ENCODE data around the gene RIMS4. TPM values are rescaled to one million over a fixed set of nuclear protein-coding genes. Genes with fewer than 3 reads are reported as not detected.
"Not testable (repeated sequence)": the region's sequence is repeated elsewhere in the genome, so short reads cannot be mapped to it uniquely, and the experiment has no call there.

The RIMS4 gene
- polyA plus RNA-seq, 1 experiment = not detected

- CTCF ChIA-PET = interaction anchor here (0.6 to 1.6 kb wide), 4 partner anchors 8 to 308 kb away, joined by 3 to 5 read pairs (median 3); no protein-coding TSS in a partner anchor
- H3K27me3 ChIP-seq (ENCODE audit: control insufficient read depth, insufficient read depth, low read length) = peaks cover 8% of the 10 kb centered on the region
Measured at GRCh38 chr20:44768256-44768655, 42.1 kb downstream of the RIMS4 start.

DNA sequence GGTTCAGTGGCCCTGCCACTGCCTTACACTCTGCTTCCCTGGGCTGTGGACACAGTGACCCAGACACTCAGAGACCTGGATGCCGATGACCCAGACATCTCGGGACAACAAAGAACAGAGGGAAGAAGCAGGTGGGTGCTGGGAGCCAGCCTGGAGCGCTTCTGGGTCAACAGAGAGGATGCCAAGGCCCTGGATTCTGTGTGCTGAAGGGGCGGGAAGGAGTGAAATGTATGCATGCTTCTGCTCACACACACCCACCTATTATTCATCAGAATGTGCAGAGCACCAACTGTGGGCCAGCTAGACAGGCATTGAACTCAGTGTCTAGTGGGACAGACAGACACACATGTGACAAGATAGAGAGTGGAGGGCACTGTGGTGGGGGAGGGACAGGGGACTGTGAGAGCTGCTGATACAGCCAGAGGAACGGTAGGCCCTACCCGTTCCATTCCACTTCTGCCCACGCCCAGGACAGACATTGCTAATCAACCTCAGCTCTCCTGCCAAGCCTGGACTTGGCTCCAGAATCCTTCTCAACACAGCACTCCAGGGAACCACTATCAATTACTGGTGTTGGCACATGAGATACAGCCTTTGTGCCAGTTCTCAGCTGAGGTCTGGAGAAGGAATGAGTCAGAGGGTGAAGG is 44.5 kb downstream of the RIMS4 start:
- ChIA-PET CTCF (interaction anchor here (0.8 to 1.5 kb wide), 2 partner anchors 19 to 22 kb away, joined by 3 to 6 read pairs; partner anchors contain the start of gene KCNK15), POLR2A (no interaction called here)
- Histone ChIP-seq H3K4me3 (ENCODE audit: low read depth, low read length) (no peak overlapping the region), H3K36me3 (ENCODE audit: control insufficient read depth, insufficient read depth, low read length) (no peaks in the 10 kb centered on the region), H3K27me3 (ENCODE audit: control insufficient read depth, insufficient read depth, low read length) (peaks cover 10% of the 10 kb centered on the region)
- no peak for DNase-seq (ENCODE audit: low read depth)
- TF ChIP-seq, protein P1, sequence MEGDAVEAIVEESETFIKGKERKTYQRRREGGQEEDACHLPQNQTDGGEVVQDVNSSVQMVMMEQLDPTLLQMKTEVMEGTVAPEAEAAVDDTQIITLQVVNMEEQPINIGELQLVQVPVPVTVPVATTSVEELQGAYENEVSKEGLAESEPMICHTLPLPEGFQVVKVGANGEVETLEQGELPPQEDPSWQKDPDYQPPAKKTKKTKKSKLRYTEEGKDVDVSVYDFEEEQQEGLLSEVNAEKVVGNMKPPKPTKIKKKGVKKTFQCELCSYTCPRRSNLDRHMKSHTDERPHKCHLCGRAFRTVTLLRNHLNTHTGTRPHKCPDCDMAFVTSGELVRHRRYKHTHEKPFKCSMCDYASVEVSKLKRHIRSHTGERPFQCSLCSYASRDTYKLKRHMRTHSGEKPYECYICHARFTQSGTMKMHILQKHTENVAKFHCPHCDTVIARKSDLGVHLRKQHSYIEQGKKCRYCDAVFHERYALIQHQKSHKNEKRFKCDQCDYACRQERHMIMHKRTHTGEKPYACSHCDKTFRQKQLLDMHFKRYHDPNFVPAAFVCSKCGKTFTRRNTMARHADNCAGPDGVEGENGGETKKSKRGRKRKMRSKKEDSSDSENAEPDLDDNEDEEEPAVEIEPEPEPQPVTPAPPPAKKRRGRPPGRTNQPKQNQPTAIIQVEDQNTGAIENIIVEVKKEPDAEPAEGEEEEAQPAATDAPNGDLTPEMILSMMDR (IDR thresholded peaks at IDR 0.05; ENCODE audit: insufficient read depth, low read depth, low read length) = no peak

More at GRCh38 chr20:44768256-44768655, 42.1 kb downstream of the RIMS4 start:
- no peak overlapping the region for H3K4me3 ChIP-seq (ENCODE audit: low read depth, low read length)
- no peak for DNase-seq (ENCODE audit: low read depth)
- no peaks in the 10 kb centered on the region for H3K36me3 ChIP-seq (ENCODE audit: control insufficient read depth, insufficient read depth, low read length)
- POLR2A ChIA-PET = no interaction called here
- TF ChIP-seq, protein P1 (IDR thresholded peaks at IDR 0.05; ENCODE audit: insufficient read depth, low read depth, low read length) = no peak

GRCh38 chr20:44765091-44765490 is 45.3 kb downstream of the RIMS4 start:
- no peaks in the 10 kb centered on the region for H3K36me3 ChIP-seq (ENCODE audit: control insufficient read depth, insufficient read depth, low read length)
- H3K27me3 ChIP-seq (ENCODE audit: control insufficient read depth, insufficient read depth, low read length) = peaks cover 11% of the 10 kb centered on the region
- ChIA-PET POLR2A (no interaction called here), CTCF (interaction anchor here (0.8 to 1.5 kb wide), 2 partner anchors 19 to 23 kb away, joined by 3 to 6 read pairs; partner anchors contain the start of gene KCNK15)
- TF ChIP-seq, protein P1 (IDR thresholded peaks at IDR 0.05; ENCODE audit: insufficient read depth, low read depth, low read length) = no peak
- no peak overlapping the region for H3K4me3 ChIP-seq (ENCODE audit: low read depth, low read length)
- no peak for DNase-seq (ENCODE audit: low read depth)

DNA sequence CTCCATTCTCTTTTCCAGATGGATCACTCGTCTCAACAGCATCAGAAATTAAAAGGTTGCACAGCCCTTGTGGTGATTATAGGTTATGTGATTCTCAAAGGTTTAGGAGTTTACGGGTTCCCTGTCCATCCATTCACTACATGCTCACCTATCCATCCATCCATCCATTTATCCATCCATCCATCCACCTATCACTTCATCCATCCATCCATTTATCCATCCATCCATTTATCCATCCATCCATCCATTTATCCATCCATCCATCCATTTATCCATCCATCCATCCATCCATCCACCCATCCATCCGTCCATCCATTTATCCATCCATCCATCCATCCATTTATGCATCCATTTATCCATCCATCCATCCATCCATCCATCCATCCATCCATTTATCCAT is 46.5 kb downstream of the RIMS4 start:
- H3K4me3 ChIP-seq (ENCODE audit: low read depth, low read length); DNase-seq (ENCODE audit: low read depth); POLR2A ChIA-PET; H3K36me3 ChIP-seq (ENCODE audit: control insufficient read depth, insufficient read depth, low read length): not testable (repeated sequence)
- H3K27me3 ChIP-seq (ENCODE audit: control insufficient read depth, insufficient read depth, low read length) = peaks cover 12% of the 10 kb centered on the region
- CTCF ChIA-PET = interaction anchor here (1.0 kb wide), 1 partner anchor 10 kb away, joined by 4 read pairs; no protein-coding TSS in a partner anchor

- ChIA-PET POLR2A (no interaction called here), CTCF (interaction anchor here (1.2 kb wide), 1 partner anchor 15 kb away, joined by 3 read pairs; no protein-coding TSS in a partner anchor)
- Histone ChIP-seq H3K36me3 (ENCODE audit: control insufficient read depth, insufficient read depth, low read length) (no peaks in the 10 kb centered on the region), H3K4me3 (ENCODE audit: low read depth, low read length) (no peak overlapping the region), H3K27me3 (ENCODE audit: control insufficient read depth, insufficient read depth, low read length) (peaks cover 10% of the 10 kb centered on the region)
- TF ChIP-seq, protein P1 (IDR thresholded peaks at IDR 0.05; ENCODE audit: insufficient read depth, low read depth, low read length) = no peak
- DNase-seq (ENCODE audit: low read depth) = no peak
Measured at GRCh38 chr20:44762466-44763140, 47.7 kb downstream of the RIMS4 start.
